GM12878 (cell line): ENCODE results near the gene CTNNA2. TPM values are rescaled to one million over a fixed set of nuclear protein-coding genes. Genes with fewer than 3 reads are reported as not detected.

Source experiments
- ATAC-seq: fragments of 200-7000 bp; cut with Tn5 transposase; 3 replicates; pipeline ENCODE4 v1.9.1; 2020; ENCODE audit warnings: mild to moderate bottlenecking, moderate library complexity
- BruUV-seq: library from RNA; stranded (reverse); fragments of 400-500 nt; replicated peaks from 2 replicates; lab custom pipeline; 2021; lab: Mats Ljungman, UMichigan
- CTCF ChIA-PET: fragments of 300-600 bp; sonication (Branson Sonifier 250); formaldehyde crosslinking; extraction: SDS; loops from one replicate; lab custom pipeline; 2021; ENCODE audit warnings: inconsistent platforms; lab: Yijun Ruan, JAX
- POLR2A ChIA-PET: fragments of 350-600 bp; formaldehyde crosslinking; extraction: SDS; loops from one replicate; lab custom pipeline; 2021; ENCODE audit warnings: inconsistent platforms; lab: Charles Lee
- RAD21 ChIA-PET: fragments of 300-600 bp; sonication (Branson Sonifier 250); formaldehyde crosslinking; loops from one replicate; lab custom pipeline; 2023; ENCODE audit warnings: antibody characterized with exemption; ENCODE audit not compliant: unreplicated experiment; lab: Charles Lee
- SMC1A ChIA-PET: fragments of 300-600 bp; sonication (Branson Sonifier 250); formaldehyde crosslinking; loops from one replicate; lab custom pipeline; 2023; ENCODE audit not compliant: unreplicated experiment, uncharacterized antibody; lab: Charles Lee
- DNase-seq: peaks from one replicate; pipeline ENCODE4 v3.0.0-alpha.2; 2011; ENCODE audit warnings: low read depth, low spot score
- FAIRE-seq: peaks from 3 replicates; lab custom pipeline; 2011; peaks lifted over from hg19 to GRCh38; lab: Jason Lieb, UNC
- H2AFZ ChIP-seq: 2 replicates; pipeline ENCODE4 v1.6.0; 2011; ENCODE audit warnings: low read depth, low read length, control low read depth; ENCODE audit not compliant: control insufficient read depth
- H3K27ac ChIP-seq: 2 replicates; pipeline ENCODE4 v1.5.1; 2011; ENCODE audit warnings: control low read depth; ENCODE audit not compliant: control insufficient read depth, insufficient read depth
- H3K27me3 ChIP-seq, 2 experiments: replicated peaks in 1 of 2; 2 replicates each; pipeline versions ENCODE4 v1.6.0 to v1.6.1; 2011; ENCODE audit warnings: low read length in 1 of 2; ENCODE audit not compliant: control insufficient read depth in 2 of 2, insufficient read depth in 2 of 2
- H3K36me3 ChIP-seq, 2 experiments: 2 replicates each; pipeline ENCODE4 v1.5.1; 2011; ENCODE audit warnings: low read length in 1 of 2; ENCODE audit not compliant: control insufficient read depth in 2 of 2, insufficient read depth in 2 of 2
- H3K4me1 ChIP-seq: 2 replicates; pipeline ENCODE4 v1.6.1; 2011; ENCODE audit warnings: mild to moderate bottlenecking, low read length, moderate library complexity, mixed read lengths; ENCODE audit not compliant: control insufficient read depth, insufficient read depth
- H3K4me2 ChIP-seq: 2 replicates; pipeline ENCODE4 v1.6.0; 2011; ENCODE audit warnings: control low read depth; ENCODE audit not compliant: control insufficient read depth, insufficient read depth
- H3K4me3 ChIP-seq: fragments of 200-600 bp; sonication (generic); 2 replicates; pipeline ENCODE4 v1.5.1; 2016
- H3K79me2 ChIP-seq: 2 replicates; pipeline ENCODE4 v1.6.0; 2011; ENCODE audit warnings: low read length; ENCODE audit not compliant: control insufficient read depth, insufficient read depth
- H3K9ac ChIP-seq: 2 replicates; pipeline ENCODE4 v1.8.0; 2011; ENCODE audit warnings: low read length, control low read depth, mixed read lengths; ENCODE audit not compliant: control insufficient read depth, insufficient read depth
- H3K9me3 ChIP-seq: replicated peaks from 3 replicates; pipeline ENCODE4 v1.5.1; 2011; ENCODE audit warnings: mild to moderate bottlenecking, low read length; ENCODE audit not compliant: control insufficient read depth, insufficient read depth
- H4K20me1 ChIP-seq: 2 replicates; pipeline ENCODE4 v1.6.0; 2011; ENCODE audit not compliant: control insufficient read depth, insufficient read depth
- HDGF ChIP-seq: fragments of 450-650 bp; IDR thresholded peaks from 2 replicates; pipeline ENCODE4 v1.6.1; 2016; ENCODE audit warnings: antibody characterized with exemption
- MAX ChIP-seq: IDR thresholded peaks from 2 replicates; pipeline ENCODE4 v1.6.1; 2012; ENCODE audit warnings: low read depth, low read length, improper control_type of control experiment
- NFYA ChIP-seq: IDR thresholded peaks from 2 replicates; pipeline ENCODE4 v1.6.1; 2011; ENCODE audit warnings: low read depth, mild to moderate bottlenecking, low read length, improper control_type of control experiment, borderline replicate concordance
- POU2F2 ChIP-seq: IDR thresholded peaks from 3 replicates; pipeline ENCODE4 v1.6.1; 2011; ENCODE audit warnings: low read depth, mild to moderate bottlenecking, low read length, borderline replicate concordance
- RFX5 ChIP-seq: IDR thresholded peaks from 2 replicates; pipeline ENCODE4 v1.6.1; 2011; ENCODE audit warnings: low read depth, low read length, improper control_type of control experiment
- SKIL ChIP-seq: fragments of 450-650 bp; IDR thresholded peaks from 2 replicates; pipeline ENCODE4 v1.6.1; 2017; ENCODE audit warnings: mild to moderate bottlenecking, low read depth, inconsistent platforms; ENCODE audit not compliant: poor library complexity, severe bottlenecking
- SP1 ChIP-seq: IDR thresholded peaks from one replicate; pipeline ENCODE4 v1.6.1; 2011; ENCODE audit warnings: low read depth, low read length
- SUPT20H ChIP-seq: IDR thresholded peaks from 2 replicates; pipeline ENCODE4 v1.6.1; 2011; ENCODE audit warnings: low read depth, mild to moderate bottlenecking, low read length, moderate library complexity, borderline replicate concordance; ENCODE audit not compliant: control insufficient read depth
- TCF12 ChIP-seq: IDR thresholded peaks from 2 replicates; pipeline ENCODE4 v1.6.1; 2011; ENCODE audit warnings: low read depth, mild to moderate bottlenecking, low read length
- USF2 ChIP-seq: IDR thresholded peaks from 2 replicates; pipeline ENCODE4 v1.6.1; 2011; ENCODE audit warnings: low read depth, low read length, improper control_type of control experiment, borderline replicate concordance
- ZBTB4 ChIP-seq: fragments of 450-650 bp; formaldehyde crosslinking; IDR thresholded peaks from 2 replicates; pipeline ENCODE4 v1.4.0; 2022; ENCODE audit warnings: mild to moderate bottlenecking, moderate library complexity
- WGBS: methylation state at CpG from one replicate; pipeline ENCODE4 v1.1.6; 2016; ENCODE audit warnings: low lambda C conversion rate; ENCODE audit not compliant: insufficient replicate concordance, insufficient coverage; ENCODE audit errors: missing lambda C conversion rate; 5-methylcytosine and 5-hydroxymethylcytosine counted together
- in situ Hi-C: fragments of 300-500 bp; cut with MboI; formaldehyde crosslinking; loops from 9 replicates; pipeline ENCODE4 v1.14.3; 2018; ENCODE audit warnings: mixed read lengths
- intact Hi-C: fragments of 100-400 bp; cut with micrococcal nuclease; formaldehyde crosslinking; loops from one replicate; pipeline ENCODE4 v1.14.2; 2022; ENCODE audit not compliant: unreplicated experiment
- polyA plus RNA-seq, 11 experiments: library from polyadenylated mRNA; depleted of rRNA in 4 of 11; unstranded in 6 of 11; stranded (reverse) in 5 of 11; fragments of >200 nt; fragmentation: Nextera tagmentation in 4 of 11; fragmentation: Illumina TruSeq in 1 of 11; extraction: Ambion mirVana in 4 of 11; extraction: Trizol in 1 of 11; gene quantifications; 1 replicate in 1 of 11; 2 replicates in 10 of 11; pipeline versions ENCODE4 v1.2.1 to v1.2.3, GENCODE V29; 2011 to 2016; ENCODE audit warnings: inconsistent platforms in 2 of 11, missing spikeins in 2 of 11, low read depth in 1 of 11
- total RNA-seq, 4 experiments: library from RNA; depleted of rRNA in 3 of 4; stranded (reverse); fragments of >200 nt in 3 of 4; fragmentation: Illumina TruSeq in 1 of 4; extraction: Trizol in 1 of 4; gene quantifications; 2 replicates each; pipeline versions ENCODE4 v1.2.1 to v1.2.3, GENCODE V29; 2013 to 2021

CTNNA2 gene
- total and polyA plus RNA-seq, 10 of the 15 experiments (the other 5 are each of a cell fraction or from before 2014, with no cell fraction given) = 2.4 to 36.2 (median 6.6) TPM

- DNase-seq = no peak
- Histone ChIP-seq H3K27me3 (no peaks in the 10 kb centered on the region), H3K4me1 (no peaks in the 10 kb centered on the region), H3K4me2 (no peak overlapping the region)
- intact Hi-C loops = no loop called here
- RAD21 ChIA-PET = no interaction called here
- TF ChIP-seq SUPT20H = no peak
- TF ChIP-seq, all 136 proteins: peak for 0
- POLR2A ChIA-PET = no interaction called here
- FAIRE-seq (no peak), ATAC-seq (no peak)
- 49% methylated on average over 6 of the region's 6 CpGs for WGBS
- no peak overlapping the region for H2AFZ ChIP-seq
- no peaks in the 10 kb centered on the region for H3K9me3 ChIP-seq
- no peaks in the 10 kb centered on the region for H3K36me3 ChIP-seq
- no peaks in the 10 kb centered on the region for H3K79me2 ChIP-seq
- in situ Hi-C loops = no loop called here
- no peaks in the 10 kb centered on the region for H4K20me1 ChIP-seq
- BruUV-seq = no TSS peak
- CTCF ChIA-PET = no interaction called here
- H3K9ac ChIP-seq = no peak overlapping the region
- no peak overlapping the region for H3K4me3 ChIP-seq
- SMC1A ChIA-PET = no interaction called here
- no peak overlapping the region for H3K27ac ChIP-seq
These were observed 51.2 kb downstream of the CTNNA2 start for GRCh38 chr2:79564065-79564464.

- RAD21 ChIA-PET = no interaction called here
- POLR2A ChIA-PET = no interaction called here
- Histone ChIP-seq H4K20me1 (no peaks in the 10 kb centered on the region), H3K4me2 (no peak overlapping the region), H3K9me3 (no peaks in the 10 kb centered on the region), H3K27ac (no peak overlapping the region), H2AFZ (no peak overlapping the region), H3K79me2 (no peaks in the 10 kb centered on the region), H3K36me3 (no peaks in the 10 kb centered on the region), H3K4me1 (no peaks in the 10 kb centered on the region), H3K4me3 (no peak overlapping the region), H3K9ac (no peak overlapping the region), H3K27me3 (no peaks in the 10 kb centered on the region)
- no TSS peak for BruUV-seq
- intact Hi-C loops = no loop called here
- 8% methylated on average over 5 of the region's 5 CpGs for WGBS
- DNase-seq (no peak), FAIRE-seq (no peak), ATAC-seq (no peak)
- SMC1A ChIA-PET = no interaction called here
- CTCF ChIA-PET = interaction anchor here (1.2 kb wide), 1 partner anchor 44 kb away, joined by 3 read pairs; no protein-coding TSS in a partner anchor
- in situ Hi-C loops = no loop called here
- TF ChIP-seq MAX = no peak
- TF ChIP-seq SP1 = no peak
- no peak for TF ChIP-seq NFYA
- TF ChIP-seq TCF12 = no peak
- TF ChIP-seq POU2F2 = no peak
- TF ChIP-seq USF2 = no peak
- no peak for TF ChIP-seq ZBTB4
- no peak for TF ChIP-seq SKIL
- no peak for TF ChIP-seq RFX5
- no peak for TF ChIP-seq HDGF
These were observed 56.2 kb downstream of the CTNNA2 start for GRCh38 chr2:79569048-79569447.
